HepG2 (cell line): ENCODE measurements around the gene FAM149A. TPM values are rescaled to one million over a fixed set of nuclear protein-coding genes. Genes with fewer than 3 reads are reported as not detected.

Source experiments
- CAMTA2 ChIP-seq: sonication (generic); formaldehyde crosslinking; IDR thresholded peaks from 2 replicates; pipeline ENCODE4 v1.4.0; 2020; ENCODE audit warnings: mild to moderate bottlenecking, missing genetic modification reagents, borderline replicate concordance
- CBX5 ChIP-seq: sonication (generic); formaldehyde crosslinking; IDR thresholded peaks from 2 replicates; pipeline ENCODE4 v1.4.0; 2020; ENCODE audit warnings: missing genetic modification reagents, borderline replicate concordance
- CEBPG ChIP-seq: IDR thresholded peaks from 2 replicates; pipeline ENCODE4 v1.6.1; 2016
- FOXA3 ChIP-seq: IDR thresholded peaks from 2 replicates; pipeline ENCODE4 v1.6.1; 2016; ENCODE audit warnings: missing genetic modification reagents, missing compliant biosample characterization
- HNF4G ChIP-seq, 2 experiments: sonication (generic) in 1 of 2; formaldehyde crosslinking in 1 of 2; IDR thresholded peaks; 2 replicates each; pipeline versions ENCODE4 v1.4.0 to v1.6.1; 2011 to 2020; ENCODE audit warnings: borderline replicate concordance in 2 of 2, low read depth in 2 of 2, mild to moderate bottlenecking in 2 of 2, low read length in 1 of 2, missing genetic modification reagents in 1 of 2, moderate library complexity in 1 of 2
- IRX3 ChIP-seq: sonication (generic); formaldehyde crosslinking; IDR thresholded peaks from 2 replicates; pipeline ENCODE4 v1.8.1; 2023; ENCODE audit warnings: mild to moderate bottlenecking, low read depth, missing genetic modification reagents, borderline replicate concordance
- KAT8 ChIP-seq: IDR thresholded peaks from 2 replicates; pipeline ENCODE4 v1.6.1; 2016; ENCODE audit warnings: missing genetic modification reagents, missing compliant biosample characterization
- KDM4B ChIP-seq: sonication (generic); formaldehyde crosslinking; IDR thresholded peaks from 2 replicates; pipeline ENCODE4 v1.4.0; 2020; ENCODE audit warnings: missing genetic modification reagents
- MLXIP ChIP-seq: sonication (generic); formaldehyde crosslinking; IDR thresholded peaks from 2 replicates; pipeline ENCODE4 v1.9.0; 2021; ENCODE audit warnings: missing genetic modification reagents, borderline replicate concordance
- MXD3 ChIP-seq: IDR thresholded peaks from 2 replicates; pipeline ENCODE4 v1.6.1; 2016; ENCODE audit warnings: mild to moderate bottlenecking, missing biosample characterization, missing genetic modification reagents
- MYNN ChIP-seq: sonication (generic); formaldehyde crosslinking; IDR thresholded peaks from 2 replicates; pipeline ENCODE4 v1.4.0; 2020; ENCODE audit warnings: mild to moderate bottlenecking, low read depth, missing genetic modification reagents
- PHF21A ChIP-seq: sonication (generic); formaldehyde crosslinking; IDR thresholded peaks from 2 replicates; pipeline ENCODE4 v1.5.0; 2020; ENCODE audit warnings: mild to moderate bottlenecking, missing genetic modification reagents
- SIN3A ChIP-seq: IDR thresholded peaks from 2 replicates; pipeline ENCODE4 v1.6.1; 2011; ENCODE audit warnings: low read depth, mild to moderate bottlenecking, control low read depth, low read length, borderline replicate concordance
- SRSF1 ChIP-seq: fragments of 200-400 bp; formaldehyde crosslinking; optimal IDR thresholded peaks from 2 replicates; pipeline ENCODE3; 2017; ENCODE audit warnings: mild to moderate bottlenecking, low read depth, low read length, moderate library complexity
- TBX2 ChIP-seq: sonication (generic); formaldehyde crosslinking; IDR thresholded peaks from 2 replicates; pipeline ENCODE4 v1.5.0; 2020; ENCODE audit warnings: missing genetic modification reagents, mild to moderate bottlenecking, borderline replicate concordance
- ZFP41 ChIP-seq: sonication (generic); formaldehyde crosslinking; IDR thresholded peaks from 2 replicates; pipeline ENCODE4 v1.4.0; 2020; ENCODE audit warnings: mild to moderate bottlenecking, missing genetic modification reagents, borderline replicate concordance
- ZNF263 ChIP-seq: sonication (generic); formaldehyde crosslinking; IDR thresholded peaks from 2 replicates; pipeline ENCODE4 v1.4.0; 2020; ENCODE audit warnings: missing genetic modification reagents
- ZNF274 ChIP-seq: sonication (generic); formaldehyde crosslinking; IDR thresholded peaks from 2 replicates; pipeline ENCODE4 v1.5.1; 2020; ENCODE audit warnings: mild to moderate bottlenecking, missing genetic modification reagents
- ZNF335 ChIP-seq: sonication (generic); formaldehyde crosslinking; IDR thresholded peaks from 2 replicates; pipeline ENCODE4 v1.4.0; 2020; ENCODE audit warnings: missing genetic modification reagents
- ZNF33B ChIP-seq: sonication (generic); formaldehyde crosslinking; IDR thresholded peaks from 2 replicates; pipeline ENCODE4 v1.5.1; 2020; ENCODE audit warnings: mild to moderate bottlenecking, missing genetic modification reagents
- ZNF563 ChIP-seq: sonication (generic); formaldehyde crosslinking; IDR thresholded peaks from 2 replicates; pipeline ENCODE4 v1.8.0; 2022; ENCODE audit warnings: mild to moderate bottlenecking, moderate library complexity, missing genetic modification reagents
- ZNF564 ChIP-seq: sonication (generic); formaldehyde crosslinking; IDR thresholded peaks from 2 replicates; pipeline ENCODE4 v1.8.1; 2023; ENCODE audit warnings: mild to moderate bottlenecking, missing genetic modification reagents
- ZNF598 ChIP-seq: sonication (generic); formaldehyde crosslinking; IDR thresholded peaks from 2 replicates; pipeline ENCODE4 v1.5.1; 2020; ENCODE audit warnings: mild to moderate bottlenecking, missing genetic modification reagents, borderline replicate concordance
- ZNF670 ChIP-seq: sonication (generic); formaldehyde crosslinking; IDR thresholded peaks from 2 replicates; pipeline ENCODE4 v1.8.0; 2022; ENCODE audit warnings: mild to moderate bottlenecking, missing genetic modification reagents, borderline replicate concordance
- ZNF704 ChIP-seq: sonication (generic); formaldehyde crosslinking; IDR thresholded peaks from 2 replicates; pipeline ENCODE4 v1.8.1; 2023; ENCODE audit warnings: mild to moderate bottlenecking, inconsistent platforms, moderate library complexity, missing genetic modification reagents, borderline replicate concordance
- polyA plus RNA-seq, 8 experiments: library from polyadenylated mRNA; depleted of rRNA in 3 of 8; stranded (reverse) in 7 of 8; unstranded in 1 of 8; fragments of >200 nt; fragmentation: Illumina TruSeq in 4 of 8; extraction: Trizol in 4 of 8; gene quantifications; 2 replicates each; pipeline versions ENCODE4 v1.2.1 to v1.2.3, GENCODE V29; 2011 to 2016; ENCODE audit warnings: low read depth in 4 of 8, missing spikeins in 1 of 8, mixed read lengths in 1 of 8; ENCODE audit not compliant: insufficient read depth in 1 of 8
- total RNA-seq, 5 experiments: library from RNA; depleted of rRNA; stranded (reverse); fragments of >200 nt; fragmentation: Illumina TruSeq; extraction: Trizol; gene quantifications; 2 replicates each; pipeline ENCODE4 v1.2.3, GENCODE V29; 2016; ENCODE audit warnings: low read depth in 1 of 5

The FAM149A gene
- total and polyA plus RNA-seq, 2 of the 13 experiments (the other 11 are each of a cell fraction or from before 2014, with no cell fraction given) = not detected

GRCh38 chr4:186191200-186192065 is 86.9 kb downstream of the FAM149A start, which contains the start of gene CYP4V2 (continued):
- 0 out of 2 replicates have a peak, but pooled peaks have one; percentile 38 for TF ChIP-seq MLXIP (CRISPR knock-in tag)
- TF ChIP-seq ZFP41 = peak; percentile 85; the same call in 1 of the 2 replicates
- TF ChIP-seq TBX2 = peak; percentile 72
- no peak for TF ChIP-seq FOXA3 (CRISPR knock-in tag)
- peak; percentile 81; the same call in 1 of the 2 replicates for TF ChIP-seq ZNF670 (CRISPR knock-in tag)
- TF ChIP-seq SIN3A = no peak
- TF ChIP-seq MYNN = 0 out of 2 replicates have a peak, but pooled peaks have one; percentile 30
- peak; percentile 48; the same call in 1 of the 2 replicates for TF ChIP-seq KDM4B (CRISPR knock-in tag)
- TF ChIP-seq CEBPG = peak; percentile 68
- peak; percentile 80 for TF ChIP-seq PHF21A (CRISPR knock-in tag)
- TF ChIP-seq ZNF563 (CRISPR knock-in tag) = peak; percentile 42; the same call in 1 of the 2 replicates
- 0 out of 2 replicates have a peak, but pooled peaks have one; percentile 41 for TF ChIP-seq CBX5 (CRISPR knock-in tag)
- TF ChIP-seq ZNF263 (CRISPR knock-in tag) = peak; percentile 52; the same call in 1 of the 2 replicates
- peak; percentile 56; the same call in 1 of the 2 replicates for TF ChIP-seq ZNF704
- peak; percentile 83 for TF ChIP-seq ZNF33B
- TF ChIP-seq MXD3 (CRISPR knock-in tag) = peak; percentile 24; the same call in 1 of the 2 replicates
- TF ChIP-seq ZNF335 (CRISPR knock-in tag) = no peak
- TF ChIP-seq IRX3 = peak; percentile 36; the same call in 1 of the 2 replicates
- TF ChIP-seq CAMTA2 (CRISPR knock-in tag) = peak; percentile 24; the same call in 1 of the 2 replicates
- peak; percentile 85; the same call in 1 of the 2 replicates for TF ChIP-seq KAT8
- peak; percentile 4; the same call in 1 of the 2 replicates for TF ChIP-seq ZNF598
- peak; percentile 62 for TF ChIP-seq SRSF1
- TF ChIP-seq HNF4G (IDR thresholded peaks at IDR 0.05; ENCODE audit: borderline replicate concordance, low read depth, low read length) = no peak; the same call in 1 of the 2 replicates
- TF ChIP-seq HNF4G (CRISPR knock-in tag; IDR thresholded peaks at IDR 0.05; ENCODE audit: borderline replicate concordance, low read depth) = no peak
- peak; percentile 59 for TF ChIP-seq ZNF274 (CRISPR knock-in tag)
- TF ChIP-seq ZNF564 (CRISPR knock-in tag) = no peak
